ENCODE measurements around the gene TES.
"Not testable (repeated sequence)": the region's sequence is repeated elsewhere in the genome, so short reads cannot be mapped to it uniquely, and the experiment has no call there.

The TES gene

GRCh38 chr7:116292381-116292780 lies 82.0 kb downstream of the TES start:
- no peak for DNase-seq

GRCh38 chr7:116293139-116293538 lies 82.8 kb downstream of the TES start:
- no peak for DNase-seq

GRCh38 chr7:116293633-116294032 lies 83.3 kb downstream of the TES start:
- no peak for DNase-seq

GRCh38 chr7:116295903-116296302 lies 85.6 kb downstream of the TES start:
- DNase-seq = not testable (repeated sequence)

GRCh38 chr7:116298055-116298454 lies 87.7 kb downstream of the TES start:
- DNase-seq = no peak

GRCh38 chr7:116298576-116298975 lies 88.2 kb downstream of the TES start:
- no peak for DNase-seq

GRCh38 chr7:116305485-116306408 lies 95.4 kb downstream of the TES start:
- no peak for DNase-seq

- DNase-seq = no peak
These were observed 96.2 kb downstream of the TES start for GRCh38 chr7:116306409-116307048.

- no peak for DNase-seq
These were observed 96.9 kb downstream of the TES start for GRCh38 chr7:116307253-116307652.

Data from OCI-M1 (cell line).